Brain microvascular endothelial cell (primary cell): Measurements from ENCODE around the gene HMOX2.

Experiments
- DNase-seq: peaks from one replicate; pipeline ENCODE4 v3.0.0-alpha.2; 2020
- H3K27ac ChIP-seq: fragments of 250-450 bp; sonication (Bioruptor Pico); 2 replicates; pipeline ENCODE4 v1.5.1; 2020; ENCODE audit warnings: mild to moderate bottlenecking, moderate library complexity
- H3K27me3 ChIP-seq: fragments of 250-450 bp; sonication (Bioruptor Pico); replicated peaks from 2 replicates; pipeline ENCODE4 v1.5.1; 2020; ENCODE audit warnings: mild to moderate bottlenecking
- H3K36me3 ChIP-seq: fragments of 250-450 bp; sonication (Bioruptor Pico); replicated peaks from 2 replicates; pipeline ENCODE4 v1.5.1; 2020; ENCODE audit warnings: mild to moderate bottlenecking
- H3K4me3 ChIP-seq: 2 replicates; pipeline ENCODE4 v1.5.1; 2011; ENCODE audit warnings: low read depth, mild to moderate bottlenecking, control low read depth, low read length, moderate library complexity
- CTCF ChIP-seq: IDR thresholded peaks from 2 replicates; pipeline ENCODE4 v1.5.1; 2011; ENCODE audit warnings: low read depth, mild to moderate bottlenecking, moderate library complexity, low read length, control low read depth, inconsistent platforms; ENCODE audit errors: missing control alignments
- in situ Hi-C: cut with HindIII; loops from 2 replicates; pipeline ENCODE4 v1.10.0; 2017; ENCODE audit warnings: low sequenced_read_pairs, low pct_ligation_motif_present

HMOX2 gene

DNA sequence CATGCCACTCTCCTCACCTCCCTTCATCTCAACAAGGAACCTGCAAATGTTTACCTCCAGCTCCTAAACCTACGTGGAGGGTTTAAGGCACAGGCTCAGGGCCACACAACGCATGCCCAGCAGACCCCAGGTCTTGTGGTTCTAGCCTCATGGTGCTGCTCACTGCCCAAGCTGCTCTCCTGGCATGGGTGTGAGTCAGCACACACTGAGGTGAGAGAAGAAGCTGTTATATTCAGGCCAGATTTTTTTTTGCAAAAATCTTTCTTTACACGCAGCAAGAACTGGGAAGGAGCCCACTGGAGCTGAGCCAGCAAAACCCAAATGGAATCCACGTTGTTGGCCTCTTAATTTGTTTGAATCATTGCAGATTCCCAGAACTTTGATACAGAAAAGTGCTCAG lies 74.4 kb downstream of the HMOX2 start:
- H3K4me3 ChIP-seq = no peak overlapping the region
- TF ChIP-seq CTCF = no peak
- no peaks in the 10 kb centered on the region for H3K36me3 ChIP-seq
- in situ Hi-C loops = no loop called here
- peaks cover 10% of the 10 kb centered on the region for H3K27me3 ChIP-seq
- no peak overlapping the region for H3K27ac ChIP-seq
- no peak for DNase-seq

DNA sequence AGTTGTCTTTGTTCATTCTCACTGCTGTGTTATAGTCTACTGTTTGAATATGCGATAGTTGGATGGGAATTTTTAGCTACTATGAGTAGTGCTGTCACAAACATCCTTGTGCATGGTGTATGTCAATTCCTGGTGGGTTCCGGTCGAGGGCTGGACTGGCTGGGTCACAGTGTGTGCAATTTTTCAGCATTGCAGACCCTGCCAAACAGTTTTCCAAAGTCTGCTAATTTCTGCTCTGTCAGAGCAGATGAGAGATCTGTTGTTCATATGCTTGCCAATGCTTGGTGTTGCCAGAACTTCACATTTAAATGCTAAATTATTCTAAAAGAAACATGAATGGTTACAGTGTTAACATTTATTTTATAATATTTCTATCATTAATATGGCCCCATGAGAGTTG lies 76.3 kb downstream of the HMOX2 start:
- Histone ChIP-seq H3K27me3 (peaks cover 10% of the 10 kb centered on the region), H3K27ac (no peak overlapping the region), H3K36me3 (no peaks in the 10 kb centered on the region), H3K4me3 (no peak overlapping the region)
- in situ Hi-C loops = no loop called here
- DNase-seq = no peak
- TF ChIP-seq CTCF = no peak

DNA sequence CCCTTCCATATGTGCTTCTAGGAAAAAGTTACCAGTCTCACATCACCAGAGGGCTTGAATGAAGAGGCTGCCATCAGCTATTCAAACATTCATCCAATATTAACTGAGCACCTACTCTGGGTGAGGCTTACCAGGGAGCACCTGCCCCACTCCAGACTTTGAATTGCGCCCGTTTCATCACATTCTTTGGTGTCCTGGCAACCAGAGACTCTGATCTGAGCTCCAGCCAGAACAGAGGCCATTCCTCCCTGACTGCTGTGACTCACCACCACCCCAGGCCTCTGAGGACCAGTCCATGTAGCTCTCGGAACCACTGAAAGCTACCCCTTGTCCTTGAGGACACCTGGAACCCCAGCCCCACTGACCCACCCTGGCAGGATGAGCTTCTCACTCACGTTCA lies 79.9 kb downstream of the HMOX2 start, which contains the start of gene C16orf96:
TSS of gene C16orf96 (plus strand) at position 229 of the 400 bp plus-strand sequence. CDS start at position 379, 150 bp downstream.
- H3K4me3 ChIP-seq = no peak within 1 kb of the TSS

DNA sequence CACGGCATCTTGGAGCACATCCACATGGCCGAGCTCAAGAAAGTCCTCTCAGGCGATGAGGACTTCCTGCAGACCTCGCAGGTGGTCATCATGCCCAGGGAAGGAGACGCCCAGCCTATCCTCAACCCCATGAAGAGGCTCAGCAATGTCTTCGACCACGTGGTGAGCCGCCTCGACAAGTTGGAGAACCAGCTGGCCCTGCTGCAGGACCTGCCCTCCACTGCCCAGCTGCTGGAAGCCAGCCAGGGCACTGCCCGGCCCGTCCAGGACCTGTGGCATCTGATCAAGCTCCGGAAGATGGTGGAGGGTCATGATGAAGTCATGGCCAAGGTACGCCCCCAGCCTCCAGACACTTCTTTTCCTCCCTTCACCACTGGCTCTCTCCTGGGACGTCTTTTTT lies 80.4 kb downstream of the HMOX2 start:
- no peak for DNase-seq
- in situ Hi-C loops = no loop called here
- no peaks in the 10 kb centered on the region for H3K36me3 ChIP-seq
- H3K27ac ChIP-seq = no peak overlapping the region
- peaks cover 10% of the 10 kb centered on the region for H3K27me3 ChIP-seq
- no peak for TF ChIP-seq CTCF
- no peak overlapping the region for H3K4me3 ChIP-seq

More for the DNA sequence above, 79.9 kb downstream of the HMOX2 start, which contains the start of gene C16orf96:
- Histone ChIP-seq H3K27ac (no peak within 1 kb of the TSS), H3K27me3 (peaks cover 10% of the 10 kb centered on the region), H3K36me3 (no peaks in the 10 kb centered on the region)
- peak; percentile 16 for DNase-seq
- in situ Hi-C loops = no loop called here
- no peak for TF ChIP-seq CTCF

DNA sequence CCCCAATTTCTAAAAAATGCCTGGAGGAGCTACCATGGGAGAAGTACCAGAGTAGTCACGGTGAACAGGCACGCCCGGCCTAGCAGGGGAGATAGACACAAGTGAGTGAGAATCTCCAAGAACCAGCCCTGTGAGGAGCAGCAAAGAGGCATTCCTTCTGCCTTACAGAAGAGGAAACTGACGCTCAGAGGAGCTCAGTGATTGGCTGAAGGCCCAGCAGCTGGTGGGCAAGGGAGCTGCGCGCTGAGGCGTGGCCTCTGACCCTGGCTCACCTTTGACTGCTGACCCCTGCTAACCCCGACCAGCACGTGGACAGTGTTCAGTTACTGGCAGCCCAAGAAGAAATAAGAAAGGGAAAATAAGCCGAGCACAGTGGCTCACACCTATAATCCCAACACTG lies 81.8 kb downstream of the HMOX2 start:
- Histone ChIP-seq H3K4me3 (no peak overlapping the region), H3K27ac (no peak overlapping the region), H3K36me3 (no peaks in the 10 kb centered on the region), H3K27me3 (peaks cover 7% of the 10 kb centered on the region)
- no peak for DNase-seq
- in situ Hi-C loops = no loop called here
- no peak for TF ChIP-seq CTCF
